DLD1 (cell line): ENCODE data around the gene UBQLN1.
"Not testable (repeated sequence)": the region's sequence is repeated elsewhere in the genome, so short reads cannot be mapped to it uniquely, and the experiment has no call there.

ENCODE experiments used
- in situ Hi-C: cut with HindIII; loops from 2 replicates; pipeline ENCODE4 v1.10.0; 2017; ENCODE audit warnings: low sequenced_read_pairs

Gene UBQLN1

GRCh38 chr9:83637389-83637788, 70.4 kb downstream of the UBQLN1 start:
- in situ Hi-C loops, result no loop called here

- in situ Hi-C loops, result no loop called here
Measured at GRCh38 chr9:83636813-83637212, 70.9 kb downstream of the UBQLN1 start.

- in situ Hi-C loops, result no loop called here
Measured at GRCh38 chr9:83633676-83634075, 74.1 kb downstream of the UBQLN1 start.

- in situ Hi-C loops, result no loop called here
Measured at GRCh38 chr9:83633255-83633654, 74.5 kb downstream of the UBQLN1 start.

- in situ Hi-C loops, result no loop called here
Measured at GRCh38 chr9:83630938-83631457, 76.8 kb downstream of the UBQLN1 start.

- in situ Hi-C loops, result no loop called here
Measured at GRCh38 chr9:83629433-83630104, 78.2 kb downstream of the UBQLN1 start.

GRCh38 chr9:83628540-83628939, 79.2 kb downstream of the UBQLN1 start:
- in situ Hi-C loops, result no loop called here

- in situ Hi-C loops, result no loop called here
Measured at GRCh38 chr9:83625178-83625577, 82.6 kb downstream of the UBQLN1 start.

- in situ Hi-C loops, result no loop called here
Measured at GRCh38 chr9:83623679-83624076, 84.1 kb downstream of the UBQLN1 start.

GRCh38 chr9:83622939-83623678, 84.6 kb downstream of the UBQLN1 start, which contains the start of gene IDNK:
Gene IDNK (plus strand): TSS chr9:83623143. CDS start chr9:83623172, 29 bp downstream.
- in situ Hi-C loops, result no loop called here

GRCh38 chr9:83622433-83622938, 85.3 kb downstream of the UBQLN1 start:
- in situ Hi-C loops, result no loop called here

GRCh38 chr9:83620841-83621636, 86.7 kb downstream of the UBQLN1 start:
- in situ Hi-C loops, result no loop called here

GRCh38 chr9:83617299-83617698, 90.5 kb downstream of the UBQLN1 start:
- in situ Hi-C loops, result no loop called here

GRCh38 chr9:83613298-83613697, 94.5 kb downstream of the UBQLN1 start:
- in situ Hi-C loops, result not testable (repeated sequence)
